Activated T-cell treated with anti-CD3 and anti-CD28 coated beads, Interleukin-2, amount 50 U/mL, for 1 hour (primary cell): ENCODE data around the gene ABCD1.
"Not testable (repeated sequence)": the region's sequence is repeated elsewhere in the genome, so short reads cannot be mapped to it uniquely, and the experiment has no call there.

Source experiments
- DNase-seq: peaks from one replicate; pipeline ENCODE4 v3.0.0-alpha.2; 2020

ABCD1 gene

GRCh38 chrX:153714256-153714655, 10.4 kb upstream of the ABCD1 start:
- DNase-seq = no peak

GRCh38 chrX:153717445-153717844, 7.2 kb upstream of the ABCD1 start:
- DNase-seq = no peak

DNA sequence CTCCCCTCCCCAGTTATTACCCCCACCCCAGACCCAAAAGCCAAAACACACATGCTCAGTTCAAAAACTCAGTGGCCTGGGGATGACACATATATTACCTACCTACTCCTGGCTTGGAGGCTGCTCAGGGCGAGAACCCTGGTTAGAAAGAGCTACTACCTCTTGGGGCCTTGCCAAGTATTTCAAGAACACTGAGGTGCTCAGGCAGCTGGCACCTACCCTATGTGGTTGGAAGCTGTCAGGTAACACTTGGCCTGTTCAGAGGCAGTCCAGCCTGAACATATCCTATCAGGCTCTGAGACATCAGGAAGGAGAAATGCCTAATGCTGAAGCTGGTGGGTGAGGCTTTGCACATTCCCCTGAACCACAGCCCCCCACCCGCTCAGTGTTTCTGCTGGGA, 5.4 kb upstream of the ABCD1 start:
- no peak for DNase-seq

DNA sequence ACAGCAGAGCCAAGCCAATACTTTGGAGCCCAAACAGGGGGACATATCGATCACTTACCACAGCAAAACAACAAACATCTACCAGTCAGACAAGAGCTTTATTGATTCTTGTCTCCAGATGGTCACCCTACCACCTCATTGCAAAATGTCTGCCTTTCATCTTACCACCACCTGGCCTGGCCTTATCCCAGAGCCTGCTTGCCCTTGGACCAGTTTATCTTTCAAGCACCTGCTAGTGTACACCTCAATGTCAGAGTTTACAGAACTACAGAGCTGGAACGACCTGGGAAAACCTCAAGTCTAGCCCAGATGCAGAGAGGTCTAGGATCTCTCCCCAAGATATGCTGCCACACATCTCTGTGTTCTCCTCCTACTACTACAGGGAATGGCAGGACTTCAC, 5.0 kb upstream of the ABCD1 start:
- DNase-seq = no peak

DNA sequence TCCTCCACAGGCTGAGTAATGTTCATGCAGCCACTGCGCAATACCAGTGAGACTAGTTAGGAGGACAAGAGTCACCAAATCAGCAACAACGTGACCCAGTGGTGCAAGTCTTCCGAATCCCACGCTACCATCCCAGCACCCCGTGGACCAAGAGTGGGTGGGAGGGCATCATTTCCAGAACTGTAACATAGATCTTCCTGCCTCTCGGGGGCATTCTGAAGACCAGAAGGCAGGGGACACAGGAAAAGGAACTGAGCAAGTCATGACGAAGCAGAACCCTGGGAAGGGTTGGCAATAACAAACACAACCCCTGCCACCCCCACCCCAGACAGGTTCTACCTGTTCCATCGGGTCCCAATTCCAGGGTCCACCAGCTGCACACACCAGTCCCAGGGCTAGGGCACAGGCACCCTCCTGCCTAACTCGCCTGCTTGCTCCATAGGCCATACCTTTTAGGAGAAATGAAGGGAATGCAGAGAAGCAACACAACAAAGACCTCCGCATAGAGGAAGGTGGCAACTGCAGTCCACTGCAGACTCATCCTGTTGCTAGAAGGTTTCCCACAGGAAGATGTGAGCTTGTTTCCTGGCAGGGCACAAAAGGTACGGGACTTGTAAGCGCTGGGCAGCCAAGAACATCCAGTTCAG, 1.8 kb upstream of the ABCD1 start:
- DNase-seq = no peak

GRCh38 chrX:153723351-153724251, 1.1 kb upstream of the ABCD1 start:
- no peak for DNase-seq

- no peak for DNase-seq
These were observed 579 bp downstream of the ABCD1 start for GRCh38 chrX:153725039-153725831.

GRCh38 chrX:153725832-153726285, 1.2 kb downstream of the ABCD1 start:
- DNase-seq = no peak

- peak; percentile 40 for DNase-seq
These were observed 1.8 kb downstream of the ABCD1 start for GRCh38 chrX:153726286-153727122.

DNA sequence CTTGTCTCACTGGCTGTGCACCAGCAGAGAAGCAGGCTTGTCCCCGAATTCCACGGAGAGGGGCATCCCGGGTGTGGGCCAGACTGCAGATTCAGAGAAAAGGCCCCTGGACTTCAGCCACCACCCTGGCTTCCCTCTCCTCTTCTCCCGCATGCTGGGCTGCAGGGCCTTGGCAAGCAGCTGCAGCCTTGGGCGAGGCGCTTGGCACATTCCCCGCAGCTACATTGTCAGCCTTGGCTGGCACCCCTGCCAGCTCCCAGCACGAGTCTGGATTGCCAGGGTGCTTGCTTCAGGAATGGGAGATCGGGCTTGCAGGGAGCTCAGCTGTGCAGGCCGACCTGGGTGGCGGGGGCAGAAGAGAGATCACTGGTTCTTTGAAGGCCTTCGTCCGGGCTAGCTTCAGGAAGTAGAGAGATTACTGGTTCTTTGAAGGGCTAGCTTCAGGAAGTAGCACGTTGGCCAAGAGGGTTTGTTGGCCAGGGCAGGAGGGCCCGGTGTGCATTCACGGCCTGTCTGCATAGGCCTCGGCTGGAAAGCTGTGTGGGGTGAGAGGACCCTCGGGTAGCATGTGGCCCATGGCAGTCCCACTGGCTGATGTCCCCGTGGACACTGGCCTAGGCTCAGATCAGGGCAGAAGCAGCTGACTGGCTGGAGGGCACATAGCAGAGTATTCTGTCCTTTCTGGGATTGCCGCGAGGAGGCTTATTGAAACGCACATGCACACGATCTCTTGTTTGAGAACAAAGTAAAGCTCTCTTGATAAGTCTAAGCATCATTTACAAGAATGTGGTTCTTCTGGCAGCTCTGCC, 2.7 kb downstream of the ABCD1 start:
- no peak for DNase-seq

- DNase-seq = no peak
These were observed 3.4 kb downstream of the ABCD1 start for GRCh38 chrX:153728095-153728494.

DNA sequence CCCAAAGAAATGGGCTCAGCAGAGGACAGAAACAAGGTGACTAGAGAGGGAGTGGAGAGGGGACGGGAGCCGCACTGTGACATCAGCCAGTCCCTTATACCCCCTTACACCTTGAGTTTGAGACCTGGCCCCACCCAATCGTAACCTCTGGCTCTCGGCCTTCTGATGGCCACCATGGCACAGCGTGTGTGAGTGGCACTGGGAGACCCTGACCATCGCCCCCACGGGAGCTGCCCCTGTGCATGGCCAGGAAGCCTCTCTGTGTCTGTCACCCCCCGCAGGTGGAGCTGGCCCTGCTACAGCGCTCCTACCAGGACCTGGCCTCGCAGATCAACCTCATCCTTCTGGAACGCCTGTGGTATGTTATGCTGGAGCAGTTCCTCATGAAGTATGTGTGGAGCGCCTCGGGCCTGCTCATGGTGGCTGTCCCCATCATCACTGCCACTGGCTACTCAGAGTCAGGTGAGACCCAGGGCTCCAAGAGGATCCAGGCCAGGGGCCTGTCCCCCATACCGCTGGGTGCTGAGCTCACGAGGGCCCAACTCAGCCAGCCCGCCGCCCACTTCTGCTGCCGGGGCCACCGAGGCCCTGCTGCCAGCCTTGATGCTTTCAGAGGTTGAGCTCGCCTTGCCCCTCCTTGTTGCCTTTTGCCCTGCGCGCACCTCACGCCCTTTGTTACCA, 4.4 kb downstream of the ABCD1 start:
- no peak for DNase-seq

DNA sequence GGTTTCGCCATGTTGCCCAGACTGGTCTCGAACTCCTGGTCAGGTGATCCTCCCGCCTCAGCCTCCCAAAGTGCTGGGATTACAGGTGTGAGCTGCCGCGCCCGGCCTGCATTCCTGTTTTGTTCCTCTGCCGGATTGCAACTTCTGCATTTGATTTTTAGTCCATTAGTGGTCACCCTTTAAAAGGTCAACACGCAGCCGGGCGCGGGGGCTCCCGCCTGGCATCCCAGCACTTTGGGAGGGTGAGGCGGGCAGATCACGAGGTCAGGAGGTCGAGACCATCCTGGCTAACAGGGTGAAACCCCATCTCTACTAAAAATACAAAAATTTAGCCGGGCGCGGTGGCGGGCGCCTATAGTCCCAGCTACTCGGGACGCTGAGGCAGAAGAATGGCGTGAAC, 5.5 kb downstream of the ABCD1 start:
- DNase-seq = not testable (repeated sequence)

- no peak for DNase-seq
These were observed 6.6 kb downstream of the ABCD1 start for GRCh38 chrX:153731117-153731844.

GRCh38 chrX:153731845-153732215, 7.2 kb downstream of the ABCD1 start:
- DNase-seq = no peak

DNA sequence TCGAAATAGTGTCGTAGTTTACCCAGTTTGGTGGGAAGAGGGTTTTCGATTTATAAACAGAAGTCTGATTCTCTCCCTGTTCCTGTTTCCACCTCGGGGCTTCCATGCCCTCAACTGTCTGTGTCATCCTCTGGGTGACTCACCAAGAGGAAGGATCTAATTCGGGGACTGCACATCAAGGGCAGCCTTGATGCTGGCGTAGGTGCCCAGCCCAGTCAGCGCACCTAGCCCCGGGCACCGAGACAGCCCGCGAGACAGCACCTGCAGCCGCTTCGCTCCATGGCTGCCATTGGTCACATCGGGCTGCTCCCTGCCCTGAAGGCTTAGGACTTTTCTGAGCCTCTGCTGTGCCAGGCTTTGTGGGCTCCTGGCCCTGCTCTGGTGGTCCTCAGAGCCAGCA, 7.7 kb downstream of the ABCD1 start:
- no peak for DNase-seq

DNA sequence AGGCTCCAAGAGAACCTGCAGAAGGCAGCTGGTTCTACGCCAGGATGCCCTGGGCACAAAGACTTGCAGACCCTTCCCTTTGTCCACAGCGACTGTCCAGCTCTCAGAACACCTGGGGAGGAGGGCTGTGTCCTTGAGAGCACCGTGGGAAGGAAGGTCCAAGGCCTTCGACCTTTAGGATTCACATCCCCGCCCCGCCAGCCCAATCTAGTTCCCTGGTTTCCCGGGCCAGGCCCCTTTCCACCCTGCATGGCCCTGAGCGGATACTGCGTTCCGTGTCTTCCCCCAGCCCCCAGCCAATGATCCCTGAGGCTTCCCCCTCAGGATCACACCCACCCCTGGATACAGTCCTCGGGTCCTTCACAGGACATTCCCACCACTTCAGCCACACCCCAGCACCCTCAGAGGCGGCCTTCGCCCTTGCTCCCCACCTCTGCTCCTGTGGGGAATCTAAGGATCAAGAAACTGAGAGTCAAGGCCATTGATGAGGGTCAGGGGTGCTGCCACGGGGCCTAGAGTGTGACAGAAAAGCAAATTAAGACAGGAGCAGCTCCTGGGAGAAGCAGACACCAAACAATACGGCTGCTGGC, 9.1 kb downstream of the ABCD1 start:
- DNase-seq = no peak

- no peak for DNase-seq
These were observed 10.2 kb downstream of the ABCD1 start for GRCh38 chrX:153734871-153735270.

GRCh38 chrX:153735274-153735673, 10.6 kb downstream of the ABCD1 start:
- DNase-seq = no peak
